Measurements from ENCODE around the gene ADAMTS12.
A peak's percentile ranks its signal among the peaks of the same experiment; 100 is the strongest.

ADAMTS12 gene

GRCh38 chr5:33641744-33642505 lies 249.9 kb downstream of the ADAMTS12 start:
- DNase-seq: peak; percentile 46

GRCh38 chr5:33639474-33639873 lies 252.3 kb downstream of the ADAMTS12 start:
- no peak for DNase-seq

- no peak for DNase-seq
Observed at GRCh38 chr5:33637011-33637410, 254.8 kb downstream of the ADAMTS12 start.

GRCh38 chr5:33635582-33635981 lies 256.2 kb downstream of the ADAMTS12 start:
- DNase-seq: no peak

GRCh38 chr5:33633699-33634098 lies 258.1 kb downstream of the ADAMTS12 start:
- DNase-seq: no peak

GRCh38 chr5:33631786-33632185 lies 260.0 kb downstream of the ADAMTS12 start:
- DNase-seq: no peak

- no peak for DNase-seq
Observed at GRCh38 chr5:33631139-33631538, 260.7 kb downstream of the ADAMTS12 start.

GRCh38 chr5:33629999-33630398 lies 261.8 kb downstream of the ADAMTS12 start:
- peak; percentile 40 for DNase-seq

- no peak for DNase-seq
Observed at GRCh38 chr5:33628796-33629195, 263.0 kb downstream of the ADAMTS12 start.

GRCh38 chr5:33621514-33621913 lies 270.3 kb downstream of the ADAMTS12 start:
- DNase-seq: no peak

GRCh38 chr5:33614039-33614438 lies 277.8 kb downstream of the ADAMTS12 start:
- no peak for DNase-seq

GRCh38 chr5:33612386-33612785 lies 279.4 kb downstream of the ADAMTS12 start:
- peak; percentile 77 for DNase-seq

- DNase-seq: peak; percentile 79
Observed at GRCh38 chr5:33611877-33612276, 279.9 kb downstream of the ADAMTS12 start.

GRCh38 chr5:33608344-33609041 lies 283.3 kb downstream of the ADAMTS12 start:
- DNase-seq: peak; percentile 16

- DNase-seq: no peak
Observed at GRCh38 chr5:33604503-33604902, 287.3 kb downstream of the ADAMTS12 start.

GRCh38 chr5:33601881-33602280 lies 289.9 kb downstream of the ADAMTS12 start:
- DNase-seq: peak; percentile 22

- no peak for DNase-seq
Observed at GRCh38 chr5:33595303-33595702, 296.5 kb downstream of the ADAMTS12 start.

GRCh38 chr5:33594006-33594405 lies 297.8 kb downstream of the ADAMTS12 start:
- DNase-seq: peak; percentile 12

GRCh38 chr5:33592245-33592644 lies 299.5 kb downstream of the ADAMTS12 start:
- DNase-seq: no peak

- DNase-seq: no peak
Observed at GRCh38 chr5:33588654-33589372, 303.0 kb downstream of the ADAMTS12 start.

- no peak for DNase-seq
Observed at GRCh38 chr5:33583332-33583731, 308.5 kb downstream of the ADAMTS12 start.

- no peak for DNase-seq
Observed at GRCh38 chr5:33582417-33582816, 309.4 kb downstream of the ADAMTS12 start.

- DNase-seq: no peak
Observed at GRCh38 chr5:33579789-33580188, 312.0 kb downstream of the ADAMTS12 start.

- DNase-seq: no peak
Observed at GRCh38 chr5:33579152-33579551, 312.6 kb downstream of the ADAMTS12 start.
